GM21717 (cell line): ENCODE data around the gene ATP6V0A4.
"Not testable (repeated sequence)": the region's sequence is repeated elsewhere in the genome, so short reads cannot be mapped to it uniquely, and the experiment has no call there.

Source experiments
- ATAC-seq: cut with Tn5 transposase; IDR thresholded peaks from one replicate; pipeline ENCODE4 v1.9.1; 2021; ENCODE audit warnings: mild to moderate bottlenecking, moderate library complexity; ENCODE audit not compliant: unreplicated experiment

The ATP6V0A4 gene

GRCh38 chr7:138797715-138798320 lies at the start of gene ATP6V0A4, which contains the start of gene TMEM213:
Gene ATP6V0A4 (minus strand): TSS chr7:138798196. CDS start chr7:138771247, 26,949 bp downstream.
Gene TMEM213 (plus strand): TSS chr7:138797994. CDS start chr7:138798105, 111 bp downstream.
- no peak for ATAC-seq

- no peak for ATAC-seq
Measured at GRCh38 chr7:138845711-138846110, 47.7 kb upstream of the ATP6V0A4 start.

GRCh38 chr7:138843632-138844580 lies 45.9 kb upstream of the ATP6V0A4 start:
- no peak for ATAC-seq

- ATAC-seq = no peak
Measured at GRCh38 chr7:138842111-138842510, 44.1 kb upstream of the ATP6V0A4 start.

- ATAC-seq = no peak
Measured at GRCh38 chr7:138838166-138838565, 40.2 kb upstream of the ATP6V0A4 start.

GRCh38 chr7:138837627-138838026 lies 39.6 kb upstream of the ATP6V0A4 start:
- no peak for ATAC-seq

- no peak for ATAC-seq
Measured at GRCh38 chr7:138835087-138835486, 37.1 kb upstream of the ATP6V0A4 start.

- no peak for ATAC-seq
Measured at GRCh38 chr7:138834583-138834982, 36.6 kb upstream of the ATP6V0A4 start.

GRCh38 chr7:138833596-138833995 lies 35.6 kb upstream of the ATP6V0A4 start:
- no peak for ATAC-seq

GRCh38 chr7:138832966-138833365 lies 35.0 kb upstream of the ATP6V0A4 start:
- no peak for ATAC-seq

GRCh38 chr7:138829335-138829734 lies 31.3 kb upstream of the ATP6V0A4 start:
- ATAC-seq = no peak

- ATAC-seq = no peak
Measured at GRCh38 chr7:138828302-138828701, 30.3 kb upstream of the ATP6V0A4 start.

- no peak for ATAC-seq
Measured at GRCh38 chr7:138825049-138825721, 27.2 kb upstream of the ATP6V0A4 start.

- no peak for ATAC-seq
Measured at GRCh38 chr7:138822867-138823535, 25.0 kb upstream of the ATP6V0A4 start.

GRCh38 chr7:138821912-138822311 lies 23.9 kb upstream of the ATP6V0A4 start:
- ATAC-seq = no peak

GRCh38 chr7:138819625-138820024 lies 21.6 kb upstream of the ATP6V0A4 start:
- ATAC-seq = no peak

- ATAC-seq = no peak
Measured at GRCh38 chr7:138816650-138817049, 18.7 kb upstream of the ATP6V0A4 start.

- no peak for ATAC-seq
Measured at GRCh38 chr7:138814816-138815332, 16.9 kb upstream of the ATP6V0A4 start.

GRCh38 chr7:138813945-138814344 lies 15.9 kb upstream of the ATP6V0A4 start:
- ATAC-seq = no peak

GRCh38 chr7:138811327-138811726 lies 13.3 kb upstream of the ATP6V0A4 start:
- not testable (repeated sequence) for ATAC-seq

- ATAC-seq = no peak
Measured at GRCh38 chr7:138809346-138809745, 11.3 kb upstream of the ATP6V0A4 start.
